Endothelial cell (in vitro differentiated cells): ENCODE data around the gene ARMC9. TPM values are rescaled to one million over a fixed set of nuclear protein-coding genes. Genes with fewer than 3 reads are reported as not detected.

ENCODE experiments used
- DNase-seq: peaks from one replicate; pipeline ENCODE4 v3.0.0; 2021; ENCODE audit warnings: low spot score
- H3K27ac Mint-ChIP-seq: one replicate; pipeline ENCODE4 v1.8.0; 2021; ENCODE audit warnings: mixed read lengths, inconsistent platforms; ENCODE audit not compliant: unreplicated experiment
- H3K27me3 Mint-ChIP-seq: one replicate; pipeline ENCODE4 v1.8.0; 2021; ENCODE audit warnings: mild to moderate bottlenecking, moderate library complexity, mixed read lengths, inconsistent platforms; ENCODE audit not compliant: unreplicated experiment
- H3K36me3 Mint-ChIP-seq: one replicate; pipeline ENCODE4 v1.8.0; 2021; ENCODE audit warnings: mild to moderate bottlenecking, low read depth, mixed read lengths, inconsistent platforms; ENCODE audit not compliant: unreplicated experiment
- H3K4me1 Mint-ChIP-seq: one replicate; pipeline ENCODE4 v1.8.0; 2021; ENCODE audit warnings: mild to moderate bottlenecking, mixed read lengths, inconsistent platforms; ENCODE audit not compliant: unreplicated experiment
- H3K4me3 Mint-ChIP-seq: one replicate; pipeline ENCODE4 v1.8.0; 2021; ENCODE audit warnings: mild to moderate bottlenecking, mixed read lengths, inconsistent platforms; ENCODE audit not compliant: unreplicated experiment
- H3K9me3 Mint-ChIP-seq: one replicate; pipeline ENCODE4 v1.8.0; 2021; ENCODE audit warnings: mixed read lengths, inconsistent platforms; ENCODE audit not compliant: unreplicated experiment
- CTCF ChIP-seq: fragments of 200-600 bp; sonication (generic); IDR thresholded peaks from one replicate; pipeline ENCODE4 v1.5.0; 2021; ENCODE audit warnings: antibody characterized with exemption; ENCODE audit not compliant: unreplicated experiment
- total RNA-seq: library from RNA; stranded (reverse); fragmentation: NEBNext Ultra II Directional; extraction: Animal tissue kit (Norgen Biotek cat#: 25700); gene quantifications from one replicate; pipeline ENCODE4 v1.2.1, GENCODE V29; 2021; ENCODE audit not compliant: unreplicated experiment

Gene ARMC9
- total RNA-seq, 1 donor from 2014 or later = 18.3 TPM

- Mint-ChIP-seq H3K4me3 (no peak overlapping the region), H3K4me1 (no peaks in the 10 kb centered on the region), H3K27ac (no peak overlapping the region), H3K36me3 (no peaks in the 10 kb centered on the region), H3K27me3 (no peaks in the 10 kb centered on the region), H3K9me3 (no peaks in the 10 kb centered on the region)
- no peak for DNase-seq
- no peak for TF ChIP-seq CTCF
These were observed 41.3 kb downstream of the ARMC9 start for GRCh38 chr2:231239751-231240150.

GRCh38 chr2:231241755-231242507 lies 43.5 kb downstream of the ARMC9 start:
- no peaks in the 10 kb centered on the region for H3K27me3 Mint-ChIP-seq
- no peak for DNase-seq
- no peak for TF ChIP-seq CTCF
- no peaks in the 10 kb centered on the region for H3K4me1 Mint-ChIP-seq
- H3K27ac Mint-ChIP-seq = no peak overlapping the region
- H3K4me3 Mint-ChIP-seq = no peak overlapping the region
- no peaks in the 10 kb centered on the region for H3K9me3 Mint-ChIP-seq
- peaks cover 5% of the 10 kb centered on the region for H3K36me3 Mint-ChIP-seq

GRCh38 chr2:231243866-231244265 lies 45.4 kb downstream of the ARMC9 start:
- H3K4me1 Mint-ChIP-seq = peaks cover 4% of the 10 kb centered on the region
- H3K36me3 Mint-ChIP-seq = peaks cover 5% of the 10 kb centered on the region
- no peaks in the 10 kb centered on the region for H3K9me3 Mint-ChIP-seq
- H3K27ac Mint-ChIP-seq = no peak overlapping the region
- no peaks in the 10 kb centered on the region for H3K27me3 Mint-ChIP-seq
- DNase-seq = no peak
- TF ChIP-seq CTCF = no peak
- no peak overlapping the region for H3K4me3 Mint-ChIP-seq

GRCh38 chr2:231244382-231245248 lies 46.2 kb downstream of the ARMC9 start:
- DNase-seq = no peak
- H3K27me3 Mint-ChIP-seq = no peaks in the 10 kb centered on the region
- TF ChIP-seq CTCF = no peak
- H3K27ac Mint-ChIP-seq = no peak overlapping the region
- no peaks in the 10 kb centered on the region for H3K9me3 Mint-ChIP-seq
- H3K4me1 Mint-ChIP-seq = peaks cover 4% of the 10 kb centered on the region
- peaks cover 5% of the 10 kb centered on the region for H3K36me3 Mint-ChIP-seq
- H3K4me3 Mint-ChIP-seq = no peak overlapping the region
